Epidermal melanocyte (primary cell): ENCODE results near the gene SLC4A5.
"Not testable (repeated sequence)": the region's sequence is repeated elsewhere in the genome, so short reads cannot be mapped to it uniquely, and the experiment has no call there.

Experiments
- DNase-seq: peaks from one replicate; pipeline ENCODE4 v3.0.0; 2011; ENCODE audit warnings: low spot score; ENCODE audit not compliant: insufficient read length

SLC4A5 gene

GRCh38 chr2:74232426-74232825, 110.8 kb downstream of the SLC4A5 start:
- no peak for DNase-seq

- DNase-seq, result not testable (repeated sequence)
Observed at GRCh38 chr2:74229865-74230264, 113.4 kb downstream of the SLC4A5 start.

GRCh38 chr2:74228772-74229171, 114.4 kb downstream of the SLC4A5 start:
- no peak for DNase-seq

GRCh38 chr2:74227646-74228045, 115.6 kb downstream of the SLC4A5 start:
- no peak for DNase-seq

GRCh38 chr2:74226648-74227213, 116.5 kb downstream of the SLC4A5 start:
- no peak for DNase-seq

- DNase-seq, result no peak
Observed at GRCh38 chr2:74225698-74226459, 117.3 kb downstream of the SLC4A5 start.

- DNase-seq, result no peak
Observed at GRCh38 chr2:74223941-74224770, 119.1 kb downstream of the SLC4A5 start.

- DNase-seq, result no peak
Observed at GRCh38 chr2:74222300-74222650, 120.9 kb downstream of the SLC4A5 start.

- no peak for DNase-seq
Observed at GRCh38 chr2:74221604-74222299, 121.5 kb downstream of the SLC4A5 start.

- no peak for DNase-seq
Observed at GRCh38 chr2:74221091-74221490, 122.1 kb downstream of the SLC4A5 start.

GRCh38 chr2:74219846-74220486, 123.2 kb downstream of the SLC4A5 start:
- no peak for DNase-seq

- no peak for DNase-seq
Observed at GRCh38 chr2:74216642-74217041, 126.6 kb downstream of the SLC4A5 start.

GRCh38 chr2:74215771-74216170, 127.4 kb downstream of the SLC4A5 start:
- not testable (repeated sequence) for DNase-seq

GRCh38 chr2:74212702-74213410, 130.4 kb downstream of the SLC4A5 start:
- no peak for DNase-seq

- no peak for DNase-seq
Observed at GRCh38 chr2:74206180-74206688, 137.0 kb downstream of the SLC4A5 start.

- no peak for DNase-seq
Observed at GRCh38 chr2:74205596-74205995, 137.6 kb downstream of the SLC4A5 start.

- no peak for DNase-seq
Observed at GRCh38 chr2:74205113-74205512, 138.1 kb downstream of the SLC4A5 start.

- DNase-seq, result no peak
Observed at GRCh38 chr2:74204436-74204835, 138.8 kb downstream of the SLC4A5 start.

GRCh38 chr2:74201596-74201995, 141.6 kb downstream of the SLC4A5 start:
- DNase-seq, result no peak

- DNase-seq, result no peak
Observed at GRCh38 chr2:74201196-74201595, 142.0 kb downstream of the SLC4A5 start.
